ENCODE results near the gene PRDM12. TPM values are rescaled to one million over a fixed set of nuclear protein-coding genes. Genes with fewer than 3 reads are reported as not detected.

The PRDM12 gene
- total RNA-seq, 2 donors from 2014 or later, result 0.15 TPM; not detected in 1

DNA sequence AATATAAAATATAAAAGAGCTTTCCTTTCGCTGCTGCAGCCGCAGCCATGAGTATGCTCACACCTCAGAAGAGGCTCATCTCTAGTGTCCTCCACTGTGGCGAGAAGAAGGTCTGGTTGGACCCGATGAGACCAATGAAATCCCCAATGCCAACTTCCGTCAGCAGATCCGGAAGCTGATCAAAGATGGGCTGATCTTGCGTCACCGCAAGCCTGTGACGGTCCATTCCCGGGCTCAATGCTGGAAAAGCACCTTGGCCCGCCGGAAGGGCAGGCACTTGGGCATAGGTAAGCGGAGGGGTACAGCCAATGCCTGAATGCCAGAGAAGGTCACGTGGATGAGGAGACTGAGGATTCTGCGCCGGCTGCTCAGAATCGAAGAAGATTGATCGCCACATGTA is 12.6 kb upstream of the PRDM12 start:
- H3K4me1 Mint-ChIP-seq, result no peaks in the 10 kb centered on the region
- H3K4me3 Mint-ChIP-seq, result no peak overlapping the region
- H3K27ac Mint-ChIP-seq, result no peak overlapping the region
- peaks cover 16% of the 10 kb centered on the region for H3K27me3 Mint-ChIP-seq
- no peaks in the 10 kb centered on the region for H3K9me3 Mint-ChIP-seq
- no peaks in the 10 kb centered on the region for H3K36me3 Mint-ChIP-seq (ENCODE audit: low read depth)
- no peak for ATAC-seq (replicated peaks)

DNA sequence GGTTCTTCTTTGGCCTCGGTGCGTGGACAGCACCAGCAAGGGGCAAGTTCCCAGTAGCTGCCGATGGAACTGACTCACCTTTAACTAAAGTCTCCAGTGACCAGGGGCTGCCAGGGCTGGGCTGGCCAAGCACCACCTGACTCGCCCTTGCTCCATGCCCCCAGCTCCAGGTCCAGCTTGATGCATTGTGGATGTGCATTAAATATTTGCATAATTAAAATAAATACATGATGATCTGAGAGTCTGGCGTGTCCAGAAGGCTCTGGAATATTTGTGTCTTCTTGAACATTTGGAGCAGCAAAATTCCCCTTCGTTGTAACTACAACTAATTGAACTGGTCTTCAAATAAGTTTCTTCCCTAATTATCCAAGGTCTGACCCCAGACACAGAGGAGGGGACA is 9.5 kb upstream of the PRDM12 start:
- H3K4me1 Mint-ChIP-seq, result no peaks in the 10 kb centered on the region
- ATAC-seq (replicated peaks), result no peak
- H3K27ac Mint-ChIP-seq, result no peak overlapping the region
- no peak overlapping the region for H3K4me3 Mint-ChIP-seq
- H3K27me3 Mint-ChIP-seq, result peaks cover 32% of the 10 kb centered on the region
- H3K9me3 Mint-ChIP-seq, result no peaks in the 10 kb centered on the region
- H3K36me3 Mint-ChIP-seq (ENCODE audit: low read depth), result no peaks in the 10 kb centered on the region

DNA sequence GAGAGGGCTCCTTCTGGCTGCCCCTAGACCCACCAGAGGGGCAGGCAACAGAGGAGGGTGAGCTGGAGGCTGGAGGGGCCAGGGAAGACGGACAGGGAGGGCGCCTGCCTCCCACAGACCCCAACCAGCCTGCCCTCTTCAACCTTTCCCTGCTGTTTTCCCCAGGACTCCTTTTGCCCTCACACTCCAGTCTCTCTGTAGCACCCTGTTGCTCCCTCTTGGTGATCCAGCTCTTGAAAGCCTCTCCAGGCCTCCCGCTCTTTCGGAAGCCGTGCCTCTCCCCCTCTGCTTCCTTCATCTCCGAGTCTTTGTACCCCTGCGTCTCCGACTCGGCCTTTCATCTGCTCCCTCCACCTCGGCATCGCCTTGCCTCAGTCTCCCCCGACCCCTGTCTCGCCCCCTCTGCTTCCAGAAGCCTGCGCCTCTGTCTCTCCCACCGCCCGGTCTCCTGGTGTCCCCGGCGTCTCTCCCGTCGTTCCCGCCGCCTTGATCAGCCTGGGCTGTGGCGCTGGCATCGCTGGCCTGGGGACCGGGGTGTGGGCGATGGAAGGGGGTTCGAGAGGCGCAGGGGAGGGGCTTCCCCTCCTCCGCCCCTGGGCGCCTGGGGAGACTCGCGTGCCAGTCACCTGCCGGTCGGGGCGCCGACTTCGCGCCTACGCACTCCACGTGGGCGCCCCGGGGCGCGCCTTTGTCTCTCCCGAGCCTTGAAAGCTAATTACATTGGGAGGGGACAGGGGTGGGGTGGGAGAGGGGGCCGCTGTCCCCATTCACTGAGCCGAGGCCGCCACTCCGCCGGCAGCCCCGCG is 5.3 kb upstream of the PRDM12 start:
- H3K36me3 Mint-ChIP-seq (ENCODE audit: low read depth), result no peaks in the 10 kb centered on the region
- ATAC-seq (replicated peaks), result no peak
- no peak overlapping the region for H3K4me3 Mint-ChIP-seq
- peaks cover 6% of the 10 kb centered on the region for H3K4me1 Mint-ChIP-seq
- peaks cover 37% of the 10 kb centered on the region for H3K27me3 Mint-ChIP-seq
- H3K9me3 Mint-ChIP-seq, result no peaks in the 10 kb centered on the region
- no peak overlapping the region for H3K27ac Mint-ChIP-seq

DNA sequence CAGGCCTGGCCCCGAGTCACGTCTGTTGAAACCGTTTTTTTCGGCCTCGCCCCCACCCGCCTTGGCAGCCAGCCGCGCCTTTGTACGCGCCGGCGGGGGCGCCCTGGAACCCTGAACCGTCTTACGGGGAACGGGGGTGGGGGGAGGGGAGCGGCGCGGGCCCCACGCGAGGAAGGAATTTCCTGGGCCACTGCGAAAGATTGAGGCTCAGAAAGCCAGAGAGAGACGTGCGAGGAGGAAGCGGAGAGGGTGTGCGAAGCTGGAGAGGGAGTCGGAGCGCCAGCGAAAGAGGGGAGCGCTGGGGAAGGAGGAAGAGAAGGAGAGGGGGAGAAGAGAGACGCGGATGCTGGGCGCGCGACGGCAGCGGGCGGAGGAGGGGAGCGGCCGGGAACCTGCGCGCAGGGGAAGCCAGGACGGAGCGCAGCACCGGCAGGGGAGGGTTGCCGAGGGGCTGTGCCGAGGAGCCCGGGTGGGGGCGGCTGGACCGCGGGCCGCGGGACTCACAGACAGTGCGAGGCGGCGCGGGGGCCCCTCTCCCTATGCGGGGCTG is 4.6 kb upstream of the PRDM12 start:
- no peak overlapping the region for H3K27ac Mint-ChIP-seq
- peaks cover 6% of the 10 kb centered on the region for H3K4me1 Mint-ChIP-seq
- ATAC-seq (replicated peaks), result no peak
- peaks cover 39% of the 10 kb centered on the region for H3K27me3 Mint-ChIP-seq
- H3K4me3 Mint-ChIP-seq, result peak overlapping the region; percentile 12
- H3K36me3 Mint-ChIP-seq (ENCODE audit: low read depth), result no peaks in the 10 kb centered on the region
- no peaks in the 10 kb centered on the region for H3K9me3 Mint-ChIP-seq

DNA sequence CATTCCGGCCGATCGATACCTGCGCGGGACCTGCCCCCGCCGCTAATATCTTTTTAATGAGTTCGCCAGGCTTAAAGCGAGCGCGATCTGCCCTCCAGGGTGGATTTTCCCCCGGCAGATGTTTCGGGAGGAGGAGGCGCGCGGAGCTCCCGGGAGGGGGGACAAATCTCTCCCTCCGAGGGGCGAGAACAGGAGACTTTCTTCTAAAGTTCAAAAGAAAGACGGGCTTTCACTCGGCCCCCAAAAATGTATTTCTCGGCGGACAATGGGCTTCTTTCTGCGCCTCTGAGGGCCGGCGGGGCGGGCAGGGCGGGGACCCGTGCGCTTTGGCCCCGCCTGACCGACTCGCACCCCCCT is 4.1 kb upstream of the PRDM12 start:
- peaks cover 7% of the 10 kb centered on the region for H3K4me1 Mint-ChIP-seq
- H3K9me3 Mint-ChIP-seq, result no peaks in the 10 kb centered on the region
- peaks cover 2% of the 10 kb centered on the region for H3K36me3 Mint-ChIP-seq (ENCODE audit: low read depth)
- H3K4me3 Mint-ChIP-seq, result peak overlapping the region; percentile 12
- peaks cover 41% of the 10 kb centered on the region for H3K27me3 Mint-ChIP-seq
- H3K27ac Mint-ChIP-seq, result no peak overlapping the region
- no peak for ATAC-seq (replicated peaks)

DNA sequence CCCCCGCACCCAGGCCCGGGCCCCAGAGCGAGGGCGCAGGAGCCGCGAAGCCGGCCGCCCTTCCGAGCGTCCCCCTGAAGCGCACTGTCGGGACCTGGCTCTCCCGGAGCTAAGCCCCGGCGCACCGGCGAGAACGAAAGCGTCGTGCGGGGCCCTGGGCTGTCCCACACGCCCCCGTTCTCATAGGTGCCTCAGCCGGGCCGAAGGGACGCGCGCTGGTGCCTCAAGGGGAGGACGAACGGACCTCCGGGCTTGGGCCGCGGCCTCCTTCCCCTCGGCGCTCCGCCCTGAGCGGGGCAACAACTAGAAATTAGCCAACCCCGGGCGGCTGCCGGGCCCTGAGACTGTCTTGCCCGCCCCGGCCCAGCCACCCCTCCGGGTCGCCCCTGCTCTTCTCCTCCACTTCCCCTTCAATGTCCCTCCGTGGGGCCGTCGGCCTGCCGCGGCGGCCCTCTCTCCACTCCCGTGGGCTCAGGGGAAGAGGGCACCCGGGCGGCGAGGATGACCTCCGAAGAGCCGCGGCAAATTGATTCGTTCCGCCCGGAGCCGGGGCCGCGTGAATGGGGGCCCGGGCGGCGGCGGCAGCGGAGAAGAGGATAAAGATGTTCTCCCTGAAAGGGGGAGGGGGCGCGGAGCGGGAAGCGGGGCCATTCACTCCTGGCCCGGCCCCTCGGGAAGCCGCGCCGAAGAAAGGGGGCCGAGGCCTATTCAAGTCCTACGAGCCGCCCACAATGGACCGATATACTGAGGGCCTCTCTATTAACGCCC is 3.5 kb upstream of the PRDM12 start:
- H3K36me3 Mint-ChIP-seq (ENCODE audit: low read depth), result peaks cover 5% of the 10 kb centered on the region
- H3K4me1 Mint-ChIP-seq, result peaks cover 11% of the 10 kb centered on the region
- H3K27ac Mint-ChIP-seq, result no peak overlapping the region
- ATAC-seq (replicated peaks), result no peak
- H3K27me3 Mint-ChIP-seq, result peaks cover 40% of the 10 kb centered on the region
- H3K4me3 Mint-ChIP-seq, result no peak overlapping the region
- H3K9me3 Mint-ChIP-seq, result no peaks in the 10 kb centered on the region

DNA sequence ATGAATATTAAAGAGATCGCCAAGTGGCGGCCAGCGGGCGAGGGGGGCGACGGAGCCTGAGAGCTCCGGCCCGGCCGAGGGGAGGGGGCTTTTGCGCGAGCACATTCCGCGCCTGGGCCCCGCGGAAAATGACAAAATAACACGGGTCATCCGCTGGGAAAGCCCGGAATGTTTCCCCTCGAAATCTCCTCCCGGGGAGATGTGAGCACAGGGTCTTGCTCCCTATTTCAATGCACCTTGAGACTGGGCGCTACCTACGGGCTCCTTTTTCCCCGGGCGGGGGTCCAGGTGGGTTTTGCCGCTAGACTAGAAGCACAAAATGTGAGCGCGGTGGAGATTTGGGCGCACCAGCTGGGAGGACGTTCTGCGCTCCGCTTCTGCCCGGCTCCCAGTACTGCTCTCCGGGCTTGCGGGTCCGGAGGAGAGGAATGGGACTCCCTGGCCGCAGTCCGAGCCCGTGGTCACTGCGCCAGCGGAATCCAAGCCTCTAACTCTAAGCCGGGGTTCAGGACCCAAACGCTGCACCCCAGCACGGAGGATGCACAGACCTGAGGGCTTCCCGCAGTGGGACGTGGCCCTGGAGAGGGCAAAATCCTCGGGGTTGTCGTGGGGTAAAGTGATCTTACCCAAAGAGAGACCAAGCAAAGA is 2.8 kb upstream of the PRDM12 start:
- H3K27ac Mint-ChIP-seq, result no peak overlapping the region
- peaks cover 11% of the 10 kb centered on the region for H3K4me1 Mint-ChIP-seq
- ATAC-seq (replicated peaks), result no peak
- no peak overlapping the region for H3K4me3 Mint-ChIP-seq
- no peaks in the 10 kb centered on the region for H3K9me3 Mint-ChIP-seq
- peaks cover 5% of the 10 kb centered on the region for H3K36me3 Mint-ChIP-seq (ENCODE audit: low read depth)
- peaks cover 44% of the 10 kb centered on the region for H3K27me3 Mint-ChIP-seq

DNA sequence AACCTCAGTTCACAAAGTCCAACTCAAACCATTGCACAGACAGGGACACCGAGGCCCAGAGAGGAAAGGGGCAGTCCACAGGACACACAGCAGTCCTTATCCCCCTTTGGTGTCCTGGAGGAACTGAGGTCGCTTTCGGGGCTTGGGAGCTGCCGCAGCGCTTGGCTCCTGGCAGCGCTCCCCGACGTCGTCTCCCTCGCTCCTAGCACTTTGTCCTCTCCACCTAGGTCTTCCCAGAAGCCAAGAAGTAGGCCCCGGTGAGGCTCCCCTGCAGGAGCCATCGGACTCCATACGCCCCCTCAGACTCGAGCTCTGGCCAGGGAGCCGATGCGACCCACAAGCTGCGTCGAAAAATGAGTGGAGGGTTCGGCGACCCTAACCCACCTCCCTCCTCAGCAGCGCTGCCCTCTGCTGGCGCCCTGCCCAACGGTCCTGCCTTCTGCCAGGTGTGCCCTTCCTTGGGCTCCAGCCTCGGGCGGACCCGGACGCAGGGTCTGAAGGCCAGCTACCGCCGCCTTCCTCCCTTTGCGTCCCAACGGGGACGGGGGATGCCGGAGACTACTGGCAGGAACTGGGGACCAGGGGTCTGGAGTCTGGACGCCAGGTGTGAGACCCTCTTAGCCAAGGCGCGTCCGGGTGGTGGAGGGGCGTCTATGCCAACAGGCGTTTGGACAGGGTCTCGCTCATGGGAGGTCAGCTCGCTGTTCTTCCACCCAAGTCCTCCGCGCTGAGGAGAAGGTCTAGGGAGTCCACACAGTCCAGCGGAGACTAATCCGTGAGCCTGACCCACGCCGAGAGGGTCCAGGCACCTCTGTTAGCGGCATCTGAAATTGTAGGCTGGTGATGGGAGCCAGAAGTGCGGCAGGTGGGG is 2.1 kb upstream of the PRDM12 start:
- peak overlapping the region; percentile 67 for H3K4me3 Mint-ChIP-seq
- no peak overlapping the region for H3K27ac Mint-ChIP-seq
- H3K36me3 Mint-ChIP-seq (ENCODE audit: low read depth), result peaks cover 5% of the 10 kb centered on the region
- peaks cover 11% of the 10 kb centered on the region for H3K4me1 Mint-ChIP-seq
- no peaks in the 10 kb centered on the region for H3K9me3 Mint-ChIP-seq
- H3K27me3 Mint-ChIP-seq, result peaks cover 42% of the 10 kb centered on the region
- no peak for ATAC-seq (replicated peaks)

DNA sequence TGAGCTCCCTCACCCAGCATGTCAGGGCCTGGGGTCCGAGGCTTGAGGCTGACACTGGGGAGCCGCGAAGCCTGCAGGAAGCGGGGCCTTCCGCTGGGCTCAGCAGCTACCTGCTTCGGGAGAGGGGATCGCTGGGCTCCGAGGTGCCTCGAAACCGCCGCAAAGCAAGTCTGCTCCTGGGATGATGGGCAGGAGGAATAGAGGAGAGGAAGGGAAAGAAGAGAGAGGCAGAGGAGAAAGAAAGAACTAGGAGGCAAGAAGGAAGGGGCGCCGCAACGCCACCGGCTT is 1.5 kb upstream of the PRDM12 start:
- no peak for ATAC-seq (replicated peaks)
- H3K27ac Mint-ChIP-seq, result no peak overlapping the region
- H3K27me3 Mint-ChIP-seq, result peaks cover 44% of the 10 kb centered on the region
- no peaks in the 10 kb centered on the region for H3K9me3 Mint-ChIP-seq
- peaks cover 5% of the 10 kb centered on the region for H3K36me3 Mint-ChIP-seq (ENCODE audit: low read depth)
- peak overlapping the region; percentile 67 for H3K4me3 Mint-ChIP-seq
- peaks cover 11% of the 10 kb centered on the region for H3K4me1 Mint-ChIP-seq

DNA sequence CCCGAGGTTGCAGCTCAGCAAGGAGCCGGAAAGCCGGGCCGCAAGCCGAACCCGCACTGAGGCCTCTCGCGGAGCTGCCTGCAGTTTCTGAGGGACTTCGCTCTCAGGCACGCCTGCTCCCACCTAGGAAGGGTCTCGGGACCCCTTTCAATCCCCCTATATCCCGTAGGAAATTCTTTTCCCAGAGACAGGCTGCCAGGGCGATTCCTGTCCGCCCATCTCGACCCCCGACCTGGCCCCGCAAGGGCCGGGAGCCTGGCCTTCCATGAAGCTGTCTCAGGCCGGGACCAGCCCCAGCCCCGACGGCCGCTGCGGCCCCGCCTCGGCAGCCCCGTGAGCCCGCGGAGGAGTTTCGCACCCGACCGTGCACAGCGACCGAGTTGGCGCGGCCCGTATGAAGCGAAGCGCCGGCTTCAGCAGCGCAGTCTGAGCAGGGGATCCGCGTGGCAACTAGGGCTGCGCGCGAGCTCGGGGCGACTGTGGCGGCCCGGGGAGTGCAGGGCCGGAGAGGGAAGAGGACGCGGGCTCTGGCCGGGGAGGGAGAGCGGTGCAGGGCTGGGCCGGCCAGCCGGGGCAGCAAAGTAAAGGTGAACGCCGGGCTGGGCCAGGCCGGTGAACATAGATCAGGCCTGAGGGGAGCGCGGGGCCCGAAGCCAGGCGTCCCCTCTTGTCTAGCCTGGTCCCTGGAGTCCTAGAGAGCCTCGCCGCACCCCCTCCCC is 977 bp upstream of the PRDM12 start:
- Mint-ChIP-seq H3K4me3 (peak overlapping the region; percentile 67), H3K27me3 (peaks cover 44% of the 10 kb centered on the region), H3K36me3 (ENCODE audit: low read depth) (peaks cover 5% of the 10 kb centered on the region), H3K9me3 (no peaks in the 10 kb centered on the region), H3K4me1 (peaks cover 11% of the 10 kb centered on the region), H3K27ac (no peak overlapping the region)
- no peak for ATAC-seq (replicated peaks)

DNA sequence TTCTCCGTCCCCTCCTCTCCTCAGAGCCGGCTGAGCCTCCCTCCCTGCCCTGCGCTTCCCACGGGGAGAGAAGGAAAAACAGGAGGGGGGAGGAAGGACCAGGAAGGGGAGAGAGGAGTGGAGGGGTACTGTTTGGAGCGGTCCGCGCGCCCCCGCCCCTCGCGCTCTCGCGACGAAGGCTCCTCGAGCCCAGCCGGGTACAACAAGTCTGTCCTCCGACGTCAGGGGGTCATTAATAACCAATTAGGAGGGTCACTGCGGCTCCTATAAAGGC is 480 bp upstream of the PRDM12 start:
- Mint-ChIP-seq H3K27me3 (peaks cover 41% of the 10 kb centered on the region), H3K36me3 (ENCODE audit: low read depth) (peaks cover 5% of the 10 kb centered on the region), H3K4me3 (peak overlapping the region; percentile 31), H3K9me3 (no peaks in the 10 kb centered on the region), H3K27ac (no peak overlapping the region), H3K4me1 (peaks cover 11% of the 10 kb centered on the region)
- ATAC-seq (replicated peaks), result no peak

DNA sequence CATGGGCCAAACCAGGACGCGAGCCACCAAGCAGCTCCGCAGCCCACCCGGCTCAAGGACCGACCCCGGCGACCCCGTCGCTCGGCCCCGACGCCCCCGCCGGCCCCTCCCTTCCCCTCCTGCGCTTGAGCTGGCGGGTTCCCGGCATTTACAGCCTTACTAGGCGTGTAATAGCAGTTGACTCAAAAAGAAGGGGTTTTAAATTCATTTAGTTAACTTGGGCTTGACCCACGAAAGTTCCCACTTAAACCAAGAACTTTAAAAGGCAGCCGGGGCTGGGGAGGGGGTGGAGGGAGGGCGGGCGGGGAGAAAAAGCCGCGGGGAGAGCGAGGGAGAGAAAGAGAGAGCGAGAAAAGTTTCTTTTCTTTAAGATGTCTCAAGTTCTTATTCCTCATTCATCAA is 636 bp downstream of the PRDM12 start:
- Mint-ChIP-seq H3K36me3 (ENCODE audit: low read depth) (peaks cover 5% of the 10 kb centered on the region), H3K4me1 (peaks cover 11% of the 10 kb centered on the region), H3K27ac (no peak overlapping the region), H3K27me3 (peaks cover 35% of the 10 kb centered on the region), H3K4me3 (peak overlapping the region; percentile 55), H3K9me3 (no peaks in the 10 kb centered on the region)
- ATAC-seq (replicated peaks), result no peak

DNA sequence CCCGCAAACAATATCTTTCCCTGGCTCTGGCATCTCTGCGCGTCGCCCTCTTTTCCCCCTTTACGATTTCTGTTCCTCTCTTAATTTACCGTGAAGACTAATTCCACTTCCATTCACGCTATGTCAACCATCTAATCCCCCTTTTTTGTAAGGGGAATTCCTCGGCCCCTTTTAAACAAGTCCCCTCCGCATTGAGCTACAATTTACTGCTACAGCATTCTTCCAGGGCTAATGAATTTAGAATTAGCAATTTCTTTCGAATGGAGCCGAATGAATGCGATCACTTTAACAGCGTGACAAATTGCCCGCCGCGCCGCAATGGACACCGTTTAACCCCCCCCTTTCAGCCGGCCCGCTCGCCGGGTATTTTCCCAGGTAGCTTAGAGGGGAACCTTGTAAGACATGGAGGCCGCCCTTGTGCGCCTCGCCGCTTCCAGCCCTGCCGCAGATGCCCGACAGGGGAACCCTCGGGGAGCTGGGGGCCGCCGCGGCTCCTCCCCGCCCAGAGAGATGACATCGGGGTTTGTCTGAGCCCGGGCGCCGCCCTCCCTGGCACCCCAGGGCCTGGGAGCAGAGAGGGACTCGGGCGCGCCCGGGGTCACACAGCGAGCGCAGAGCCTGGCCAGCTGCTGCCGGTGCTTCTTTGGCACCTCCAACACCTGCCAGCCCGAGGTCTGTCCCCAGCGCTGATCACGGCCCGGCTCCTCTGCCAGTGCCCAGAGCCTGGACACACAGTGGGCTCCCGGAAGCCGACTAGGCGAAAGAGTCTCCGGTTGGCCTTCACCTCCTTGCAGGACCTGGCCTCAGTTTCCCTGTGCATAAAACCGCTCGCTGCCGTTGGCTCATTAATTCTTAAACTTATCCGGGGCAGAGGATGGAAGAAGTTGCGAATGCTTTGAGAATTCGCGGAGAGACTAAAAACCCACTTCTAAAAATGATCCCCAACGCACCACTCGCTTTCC is 1.3 kb downstream of the PRDM12 start:
- H3K4me3 Mint-ChIP-seq, result peak overlapping the region; percentile 55
- no peak for ATAC-seq (replicated peaks)
- no peaks in the 10 kb centered on the region for H3K9me3 Mint-ChIP-seq
- peaks cover 5% of the 10 kb centered on the region for H3K36me3 Mint-ChIP-seq (ENCODE audit: low read depth)
- no peak overlapping the region for H3K27ac Mint-ChIP-seq
- H3K4me1 Mint-ChIP-seq, result peaks cover 11% of the 10 kb centered on the region
- H3K27me3 Mint-ChIP-seq, result peaks cover 35% of the 10 kb centered on the region

All from activated T-helper 17 cell treated with anti-CD3 and anti-CD28 coated beads, Interleukin-2, amount 50 U/mL, for 72 hours (primary cell).